ENCODE data around the gene MYOF. TPM values are rescaled to one million over a fixed set of nuclear protein-coding genes. Genes with fewer than 3 reads are reported as not detected.

Gene MYOF
- total and polyA plus RNA-seq, 3 experiments from 2014 or later, result 57.0 to 62.8 TPM; not detected in 1

GRCh38 chr10:93413252-93413689 lies 68.9 kb downstream of the MYOF start:
- Histone ChIP-seq H3K4me3 (ENCODE audit: low read length) (peak overlapping the region; percentile 2), H3K27me3 (ENCODE audit: insufficient read depth, low read length, poor library complexity, severe bottlenecking) (no peaks in the 10 kb centered on the region), H3K4me1 (ENCODE audit: insufficient read depth, low read length) (peaks cover 61% of the 10 kb centered on the region), H3K9me3 (ENCODE audit: low read length) (no peaks in the 10 kb centered on the region), H3K27ac (ENCODE audit: low read depth, low read length) (no peak overlapping the region), H3K36me3 (ENCODE audit: insufficient read depth, low read length) (no peaks in the 10 kb centered on the region)
- Mint-ChIP-seq H3K36me3 (no peaks in the 10 kb centered on the region), H3K4me1 (peaks cover 45 to 55% (median 50%) of the 10 kb centered on the region in 3 donors), H3K27me3 (no peaks in the 10 kb centered on the region), H3K4me3 (peak overlapping the region in 6 of 7 donors; percentile 49 to 71 (median 68)), H3K27ac (peak overlapping the region; percentile 82 to 95 (median 92)), H3K9me3 (peaks cover 0 to 2% (median 0%) of the 10 kb centered on the region in 5 donors)
- CTCF ChIA-PET, result interaction anchor here (0.6 to 2.7 kb wide), 5 partner anchors 22 to 69 kb away, joined by 3 to 14 read pairs (median 3); partner anchors contain the start of gene MYOF
- DNase-seq, result peak in 4 of 5 donors; percentile 3 to 62 (median 47)
- POLR2A ChIA-PET, result no interaction called here

DNA sequence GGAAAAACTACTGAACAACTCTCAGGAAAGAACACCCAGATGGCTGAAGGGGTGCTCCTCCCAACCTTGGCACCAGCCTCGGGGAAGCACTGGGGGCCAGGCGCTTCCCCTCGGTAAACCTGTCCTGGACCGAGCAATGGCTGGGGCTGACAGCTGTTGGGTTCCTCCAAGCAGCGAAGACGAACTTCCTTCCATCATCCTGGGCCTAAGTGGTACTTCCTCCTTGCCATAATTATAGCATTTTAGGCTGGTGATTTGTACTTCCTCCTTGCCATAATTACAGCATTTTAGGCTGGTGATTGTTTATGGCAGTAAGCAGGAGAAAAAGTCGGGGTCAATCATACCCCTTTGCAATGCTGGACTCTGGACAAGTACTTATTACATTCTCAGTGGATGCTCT lies 69.3 kb downstream of the MYOF start:
- H3K27me3 Mint-ChIP-seq, result no peaks in the 10 kb centered on the region
- peak in 1 of 5 donors; percentile 3 for DNase-seq
- H3K4me1 ChIP-seq (ENCODE audit: insufficient read depth, low read length), result peaks cover 61% of the 10 kb centered on the region
- peak overlapping the region; percentile 2 for H3K4me3 ChIP-seq (ENCODE audit: low read length)
- CTCF ChIA-PET, result interaction anchor here (1.2 to 2.7 kb wide), 4 partner anchors 22 to 69 kb away, joined by 3 to 14 read pairs (median 6); partner anchors contain the start of gene MYOF
- H3K36me3 ChIP-seq (ENCODE audit: insufficient read depth, low read length), result no peaks in the 10 kb centered on the region
- peak overlapping the region; percentile 82 to 95 (median 92) for H3K27ac Mint-ChIP-seq
- POLR2A ChIA-PET, result no interaction called here
- no peak overlapping the region for H3K27ac ChIP-seq (ENCODE audit: low read depth, low read length)
- peaks cover 45 to 55% (median 50%) of the 10 kb centered on the region in 3 donors for H3K4me1 Mint-ChIP-seq
- H3K36me3 Mint-ChIP-seq, result no peaks in the 10 kb centered on the region
- no peaks in the 10 kb centered on the region for H3K9me3 ChIP-seq (ENCODE audit: low read length)
- no peaks in the 10 kb centered on the region for H3K27me3 ChIP-seq (ENCODE audit: insufficient read depth, low read length, poor library complexity, severe bottlenecking)
- H3K4me3 Mint-ChIP-seq, result peak overlapping the region in 6 of 7 donors; percentile 4 to 71 (median 68)
- peaks cover 0 to 2% (median 0%) of the 10 kb centered on the region in 5 donors for H3K9me3 Mint-ChIP-seq

- Histone ChIP-seq H3K36me3 (ENCODE audit: insufficient read depth, low read length) (no peaks in the 10 kb centered on the region), H3K4me3 (ENCODE audit: low read length) (no peak overlapping the region), H3K4me1 (ENCODE audit: insufficient read depth, low read length) (peaks cover 61% of the 10 kb centered on the region), H3K27me3 (ENCODE audit: insufficient read depth, low read length, poor library complexity, severe bottlenecking) (no peaks in the 10 kb centered on the region), H3K9me3 (ENCODE audit: low read length) (no peaks in the 10 kb centered on the region), H3K27ac (ENCODE audit: low read depth, low read length) (no peak overlapping the region)
- no peak overlapping the region for H3K4me3 Mint-ChIP-seq
- no peaks in the 10 kb centered on the region for H3K36me3 Mint-ChIP-seq
- peaks cover 0 to 2% (median 0%) of the 10 kb centered on the region in 5 donors for H3K9me3 Mint-ChIP-seq
- no peak for DNase-seq
- POLR2A ChIA-PET, result no interaction called here
- H3K27ac Mint-ChIP-seq, result peak overlapping the region in 4 of 8 donors; percentile 6 to 92 (median 42)
- no peaks in the 10 kb centered on the region for H3K27me3 Mint-ChIP-seq
- H3K4me1 Mint-ChIP-seq, result peaks cover 44 to 52% (median 49%) of the 10 kb centered on the region in 3 donors
- CTCF ChIA-PET, result no interaction called here
Measured at GRCh38 chr10:93410697-93411348, 71.3 kb downstream of the MYOF start.

DNA sequence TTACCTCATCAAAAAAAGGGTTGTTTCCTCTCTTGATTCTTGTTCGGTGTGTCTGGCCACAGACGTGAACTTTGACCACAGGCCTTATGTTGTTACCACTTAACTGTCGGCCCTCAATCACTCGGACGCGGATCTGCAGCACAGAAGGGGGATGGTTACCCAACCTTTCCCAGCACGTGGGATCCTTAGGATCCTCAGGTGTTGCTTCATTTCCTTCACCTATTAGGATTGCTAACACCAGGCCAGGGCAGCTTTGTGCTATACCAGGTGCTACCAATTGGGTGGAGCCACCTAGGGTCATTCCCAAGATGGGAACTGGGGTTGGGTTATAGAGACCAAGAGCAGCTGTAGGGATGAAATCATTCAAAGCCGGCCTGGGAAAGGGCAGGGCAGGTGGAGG lies 73.4 kb downstream of the MYOF start:
- Mint-ChIP-seq H3K36me3 (no peaks in the 10 kb centered on the region), H3K27ac (peak overlapping the region in 1 of 8 donors; percentile 21), H3K27me3 (peaks cover 0 to 1% of the 10 kb centered on the region in 2 donors), H3K9me3 (peaks cover 0 to 2% (median 0%) of the 10 kb centered on the region in 5 donors), H3K4me3 (no peak overlapping the region), H3K4me1 (peaks cover 30 to 37% (median 35%) of the 10 kb centered on the region in 3 donors)
- DNase-seq, result no peak
- Histone ChIP-seq H3K27ac (ENCODE audit: low read depth, low read length) (no peak overlapping the region), H3K9me3 (ENCODE audit: low read length) (no peaks in the 10 kb centered on the region), H3K4me3 (ENCODE audit: low read length) (no peak overlapping the region), H3K4me1 (ENCODE audit: insufficient read depth, low read length) (peaks cover 51% of the 10 kb centered on the region), H3K36me3 (ENCODE audit: insufficient read depth, low read length) (no peaks in the 10 kb centered on the region), H3K27me3 (ENCODE audit: insufficient read depth, low read length, poor library complexity, severe bottlenecking) (no peaks in the 10 kb centered on the region)
- CTCF ChIA-PET, result no interaction called here
- POLR2A ChIA-PET, result no interaction called here

DNA sequence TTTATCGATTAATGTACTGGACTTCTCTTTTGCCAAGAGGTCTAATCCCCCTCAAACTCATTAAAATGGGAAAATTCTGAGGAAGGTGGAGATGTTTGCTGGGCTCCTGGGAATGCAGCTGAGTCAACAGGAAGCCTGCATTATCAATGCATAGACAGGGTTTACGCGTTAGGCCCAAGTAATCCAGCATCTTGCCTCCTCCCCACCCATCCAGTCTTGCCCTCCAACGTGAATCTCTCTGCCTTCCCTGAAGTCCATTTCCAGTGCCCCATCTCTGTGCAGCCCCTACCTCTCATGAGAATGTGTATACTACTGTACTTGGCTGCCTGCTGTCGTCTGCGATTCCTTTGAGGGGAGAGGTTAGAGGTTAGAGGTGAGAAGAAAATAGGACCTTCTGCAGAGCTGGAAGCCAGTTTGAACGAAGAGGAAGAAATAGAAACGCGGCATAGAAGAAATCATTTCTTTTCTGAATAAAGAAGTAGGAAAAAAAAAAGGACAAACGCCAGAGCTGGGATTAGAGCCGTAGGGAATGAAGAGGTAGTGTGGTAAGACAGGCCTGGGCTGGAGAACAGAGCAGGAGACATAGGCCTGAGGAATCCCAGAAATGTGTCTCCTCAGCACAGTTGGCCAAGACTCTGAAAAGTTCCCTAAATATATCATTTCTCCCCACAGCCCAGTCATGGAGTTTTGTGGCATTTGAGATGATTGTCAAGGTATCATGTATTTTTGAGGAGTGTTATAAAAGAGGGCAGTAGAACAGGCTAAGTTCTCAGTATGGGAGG lies 75.6 kb downstream of the MYOF start:
- Histone ChIP-seq H3K4me1 (ENCODE audit: insufficient read depth, low read length) (peaks cover 29% of the 10 kb centered on the region), H3K27ac (ENCODE audit: low read depth, low read length) (no peak overlapping the region), H3K4me3 (ENCODE audit: low read length) (no peak overlapping the region), H3K9me3 (ENCODE audit: low read length) (no peaks in the 10 kb centered on the region), H3K36me3 (ENCODE audit: insufficient read depth, low read length) (no peaks in the 10 kb centered on the region), H3K27me3 (ENCODE audit: insufficient read depth, low read length, poor library complexity, severe bottlenecking) (no peaks in the 10 kb centered on the region)
- no peak overlapping the region for H3K27ac Mint-ChIP-seq
- no peak overlapping the region for H3K4me3 Mint-ChIP-seq
- no peak for DNase-seq
- H3K4me1 Mint-ChIP-seq, result peaks cover 8 to 15% (median 12%) of the 10 kb centered on the region in 3 donors
- POLR2A ChIA-PET, result no interaction called here
- H3K36me3 Mint-ChIP-seq, result no peaks in the 10 kb centered on the region
- peaks cover 0 to 3% of the 10 kb centered on the region in 2 donors for H3K27me3 Mint-ChIP-seq
- CTCF ChIA-PET, result no interaction called here
- peaks cover 0 to under 1% (median 0%) of the 10 kb centered on the region in 5 donors for H3K9me3 Mint-ChIP-seq

DNA sequence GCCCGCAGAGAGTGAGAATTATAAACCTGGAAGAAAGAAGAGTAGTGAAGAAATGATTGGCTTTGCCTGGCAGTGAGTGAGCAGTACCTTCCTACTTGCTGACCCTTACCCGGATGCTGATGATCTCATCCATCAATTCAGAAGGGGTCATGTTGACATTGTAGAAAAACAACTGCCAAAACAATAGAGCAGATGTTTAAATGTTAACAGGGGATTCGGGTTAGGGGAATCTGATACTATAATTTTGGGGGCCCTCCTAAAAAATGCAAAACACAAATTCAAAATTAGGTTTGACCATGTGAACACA lies 78.1 kb downstream of the MYOF start:
- ChIA-PET POLR2A (no interaction called here), CTCF (interaction anchor here (1.3 kb wide), 1 partner anchor 13 kb away, joined by 3 read pairs; no protein-coding TSS in a partner anchor)
- Mint-ChIP-seq H3K4me1 (peaks cover 0 to 2% (median 0%) of the 10 kb centered on the region in 3 donors), H3K9me3 (no peaks in the 10 kb centered on the region), H3K4me3 (no peak overlapping the region), H3K27me3 (peaks cover 0 to 3% of the 10 kb centered on the region in 2 donors), H3K36me3 (no peaks in the 10 kb centered on the region), H3K27ac (no peak overlapping the region)
- no peaks in the 10 kb centered on the region for H3K9me3 ChIP-seq (ENCODE audit: low read length)
- no peaks in the 10 kb centered on the region for H3K36me3 ChIP-seq (ENCODE audit: insufficient read depth, low read length)
- H3K27me3 ChIP-seq (ENCODE audit: insufficient read depth, low read length, poor library complexity, severe bottlenecking), result no peaks in the 10 kb centered on the region
- DNase-seq, result no peak
- peaks cover 3% of the 10 kb centered on the region for H3K4me1 ChIP-seq (ENCODE audit: insufficient read depth, low read length)
- no peak overlapping the region for H3K27ac ChIP-seq (ENCODE audit: low read depth, low read length)
- H3K4me3 ChIP-seq (ENCODE audit: low read length), result no peak overlapping the region

- H3K27ac Mint-ChIP-seq, result no peak overlapping the region
- no peaks in the 10 kb centered on the region for H3K27me3 ChIP-seq (ENCODE audit: insufficient read depth, low read length, poor library complexity, severe bottlenecking)
- H3K4me1 ChIP-seq (ENCODE audit: insufficient read depth, low read length), result no peaks in the 10 kb centered on the region
- H3K4me1 Mint-ChIP-seq, result no peaks in the 10 kb centered on the region
- no peak overlapping the region for H3K4me3 Mint-ChIP-seq
- peaks cover 0 to 3% of the 10 kb centered on the region in 2 donors for H3K27me3 Mint-ChIP-seq
- H3K27ac ChIP-seq (ENCODE audit: low read depth, low read length), result no peak overlapping the region
- CTCF ChIA-PET, result no interaction called here
- H3K9me3 Mint-ChIP-seq, result no peaks in the 10 kb centered on the region
- POLR2A ChIA-PET, result no interaction called here
- no peaks in the 10 kb centered on the region for H3K36me3 Mint-ChIP-seq
- DNase-seq, result no peak
- no peaks in the 10 kb centered on the region for H3K9me3 ChIP-seq (ENCODE audit: low read length)
- H3K4me3 ChIP-seq (ENCODE audit: low read length), result no peak overlapping the region
- no peaks in the 10 kb centered on the region for H3K36me3 ChIP-seq (ENCODE audit: insufficient read depth, low read length)
Measured at GRCh38 chr10:93403152-93404047, 78.7 kb downstream of the MYOF start.

Measured in CD8-positive, alpha-beta memory T cell (primary cell).